Progenitor cell of endocrine pancreas (in vitro differentiated cells): ENCODE measurements around the gene OSBPL10. TPM values are rescaled to one million over a fixed set of nuclear protein-coding genes. Genes with fewer than 3 reads are reported as not detected.

ENCODE experiments used
- DNase-seq: peaks from one replicate; pipeline ENCODE4 v3.0.0; 2021; ENCODE audit warnings: low spot score; ENCODE audit not compliant: unreplicated experiment
- H3K27ac Mint-ChIP-seq: 2 replicates; pipeline ENCODE4 v1.8.0; 2021; ENCODE audit warnings: mild to moderate bottlenecking, moderate library complexity, mixed read lengths
- H3K27me3 Mint-ChIP-seq: 2 replicates; pipeline ENCODE4 v1.8.0; 2021; ENCODE audit warnings: mixed read lengths
- H3K36me3 Mint-ChIP-seq: 2 replicates; pipeline ENCODE4 v1.8.0; 2022; ENCODE audit warnings: mixed read lengths; ENCODE audit not compliant: insufficient read depth
- H3K4me1 Mint-ChIP-seq: 2 replicates; pipeline ENCODE4 v1.8.0; 2021; ENCODE audit warnings: low read depth, mixed read lengths
- H3K4me3 Mint-ChIP-seq: 2 replicates; pipeline ENCODE4 v1.8.0; 2021; ENCODE audit warnings: low read depth, mild to moderate bottlenecking, moderate library complexity, mixed read lengths
- H3K9me3 Mint-ChIP-seq: 2 replicates; pipeline ENCODE4 v1.8.0; 2021; ENCODE audit warnings: low read depth, mixed read lengths
- total RNA-seq: library from RNA; stranded (reverse); gene quantifications from 2 replicates; pipeline ENCODE4 v1.2.1, GENCODE V29; 2021
- TF ChIP-seq, protein P1 (sequence below): fragments of 200-600 bp; sonication (generic); IDR thresholded peaks from one replicate; pipeline ENCODE4 v1.5.0; 2021; ENCODE audit warnings: antibody characterized with exemption, mild to moderate bottlenecking; ENCODE audit not compliant: unreplicated experiment

Gene OSBPL10
- total RNA-seq, 1 donor from 2014 or later = 25.2 TPM

GRCh38 chr3:31836131-31837075 is 144.7 kb downstream of the OSBPL10 start:
- Mint-ChIP-seq H3K4me3 (no peak overlapping the region), H3K9me3 (peaks cover 4% of the 10 kb centered on the region), H3K4me1 (no peaks in the 10 kb centered on the region), H3K36me3 (peaks cover 2% of the 10 kb centered on the region), H3K27ac (no peak overlapping the region), H3K27me3 (no peaks in the 10 kb centered on the region)
- DNase-seq = no peak
- TF ChIP-seq, protein P1, sequence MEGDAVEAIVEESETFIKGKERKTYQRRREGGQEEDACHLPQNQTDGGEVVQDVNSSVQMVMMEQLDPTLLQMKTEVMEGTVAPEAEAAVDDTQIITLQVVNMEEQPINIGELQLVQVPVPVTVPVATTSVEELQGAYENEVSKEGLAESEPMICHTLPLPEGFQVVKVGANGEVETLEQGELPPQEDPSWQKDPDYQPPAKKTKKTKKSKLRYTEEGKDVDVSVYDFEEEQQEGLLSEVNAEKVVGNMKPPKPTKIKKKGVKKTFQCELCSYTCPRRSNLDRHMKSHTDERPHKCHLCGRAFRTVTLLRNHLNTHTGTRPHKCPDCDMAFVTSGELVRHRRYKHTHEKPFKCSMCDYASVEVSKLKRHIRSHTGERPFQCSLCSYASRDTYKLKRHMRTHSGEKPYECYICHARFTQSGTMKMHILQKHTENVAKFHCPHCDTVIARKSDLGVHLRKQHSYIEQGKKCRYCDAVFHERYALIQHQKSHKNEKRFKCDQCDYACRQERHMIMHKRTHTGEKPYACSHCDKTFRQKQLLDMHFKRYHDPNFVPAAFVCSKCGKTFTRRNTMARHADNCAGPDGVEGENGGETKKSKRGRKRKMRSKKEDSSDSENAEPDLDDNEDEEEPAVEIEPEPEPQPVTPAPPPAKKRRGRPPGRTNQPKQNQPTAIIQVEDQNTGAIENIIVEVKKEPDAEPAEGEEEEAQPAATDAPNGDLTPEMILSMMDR = no peak

- Mint-ChIP-seq H3K27me3 (no peaks in the 10 kb centered on the region), H3K27ac (no peak overlapping the region)
- no peak for DNase-seq
These were observed 147.5 kb downstream of the OSBPL10 start for GRCh38 chr3:31833391-31834190.

GRCh38 chr3:31832551-31832950 is 148.5 kb downstream of the OSBPL10 start:
- TF ChIP-seq, protein P1 = no peak
- Mint-ChIP-seq H3K27ac (no peak overlapping the region), H3K36me3 (peaks cover 2% of the 10 kb centered on the region), H3K9me3 (no peaks in the 10 kb centered on the region), H3K4me3 (no peak overlapping the region), H3K4me1 (no peaks in the 10 kb centered on the region), H3K27me3 (no peaks in the 10 kb centered on the region)
- no peak for DNase-seq

More at GRCh38 chr3:31833391-31834190, 147.5 kb downstream of the OSBPL10 start:
- no peak overlapping the region for H3K4me3 Mint-ChIP-seq
- TF ChIP-seq, protein P1 = no peak
- H3K9me3 Mint-ChIP-seq = no peaks in the 10 kb centered on the region
- H3K36me3 Mint-ChIP-seq = peaks cover 2% of the 10 kb centered on the region
- H3K4me1 Mint-ChIP-seq = no peaks in the 10 kb centered on the region

- no peak for DNase-seq
- H3K36me3 Mint-ChIP-seq = peaks cover 2% of the 10 kb centered on the region
- TF ChIP-seq, protein P1 = no peak
- H3K27me3 Mint-ChIP-seq = no peaks in the 10 kb centered on the region
- no peaks in the 10 kb centered on the region for H3K9me3 Mint-ChIP-seq
- H3K27ac Mint-ChIP-seq = no peak overlapping the region
- H3K4me3 Mint-ChIP-seq = no peak overlapping the region
- no peaks in the 10 kb centered on the region for H3K4me1 Mint-ChIP-seq
These were observed 149.5 kb downstream of the OSBPL10 start for GRCh38 chr3:31831591-31831990.

DNA sequence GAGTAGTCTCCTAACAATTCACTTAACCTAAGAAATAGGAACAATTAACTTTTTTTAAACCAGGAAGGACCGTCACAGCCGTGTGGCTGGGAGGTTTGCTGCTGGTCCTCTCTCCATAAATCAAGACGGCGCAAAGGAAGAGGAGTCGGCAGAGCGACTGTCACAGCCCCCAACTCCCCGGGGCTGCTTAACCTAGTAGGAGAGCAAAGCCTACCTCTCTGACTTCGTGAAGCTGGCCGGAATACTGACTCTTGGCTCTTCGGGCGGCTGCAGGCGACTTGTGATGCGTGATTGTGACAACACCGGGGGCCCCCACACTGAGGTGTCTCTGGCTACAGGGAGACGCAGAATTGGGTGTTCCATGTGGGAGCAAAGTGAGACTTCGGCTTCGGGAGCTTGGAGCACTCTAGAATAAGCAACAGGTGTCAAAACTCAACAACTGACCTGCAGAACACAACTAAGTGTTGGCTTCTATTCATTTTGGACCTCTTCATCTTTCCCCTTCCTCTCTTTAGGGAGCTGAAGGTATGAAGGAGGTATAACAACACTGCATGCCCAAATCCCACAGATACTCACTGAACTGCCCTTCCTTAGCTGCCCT is 151.1 kb downstream of the OSBPL10 start:
- no peaks in the 10 kb centered on the region for H3K27me3 Mint-ChIP-seq
- TF ChIP-seq, protein P1 = no peak
- peaks cover 2% of the 10 kb centered on the region for H3K36me3 Mint-ChIP-seq
- H3K9me3 Mint-ChIP-seq = no peaks in the 10 kb centered on the region
- no peak overlapping the region for H3K27ac Mint-ChIP-seq
- H3K4me3 Mint-ChIP-seq = no peak overlapping the region
- H3K4me1 Mint-ChIP-seq = no peaks in the 10 kb centered on the region
- no peak for DNase-seq
